Fibroblast of lung (primary cell): Measurements from ENCODE around the gene RNF19B. TPM values are rescaled to one million over a fixed set of nuclear protein-coding genes. Genes with fewer than 3 reads are reported as not detected.

Experiments used
- DNase-seq, 2 donors: peaks; one replicate each; pipeline versions ENCODE4 v3.0.0 to v3.0.0-alpha.2; 2010; ENCODE audit warnings: low read depth in 2 of 2
- H2AFZ ChIP-seq: 2 replicates; pipeline ENCODE4 v1.5.1; 2012; ENCODE audit warnings: low read length, control low read depth, inconsistent platforms
- H3K27ac ChIP-seq: 2 replicates; pipeline ENCODE4 v1.5.1; 2011; ENCODE audit warnings: low read length, control low read depth; ENCODE audit not compliant: insufficient read depth
- H3K27me3 ChIP-seq: 2 replicates; pipeline ENCODE4 v1.5.1; 2011; ENCODE audit warnings: mild to moderate bottlenecking, low read length; ENCODE audit not compliant: control insufficient read depth, insufficient read depth
- H3K36me3 ChIP-seq: 2 replicates; pipeline ENCODE4 v1.5.1; 2011; ENCODE audit warnings: low read length; ENCODE audit not compliant: control insufficient read depth, insufficient read depth
- H3K4me1 ChIP-seq: 2 replicates; pipeline ENCODE4 v1.5.1; 2011; ENCODE audit warnings: low read length; ENCODE audit not compliant: control insufficient read depth, insufficient read depth; ENCODE audit errors: extremely low read depth
- H3K4me2 ChIP-seq: 2 replicates; pipeline ENCODE4 v1.5.1; 2011; ENCODE audit warnings: low read length, control low read depth; ENCODE audit not compliant: insufficient read depth; ENCODE audit errors: extremely low read depth
- H3K4me3 ChIP-seq, 4 experiments: fragments of 200-600 bp in 1 of 4; sonication (generic) in 1 of 4; replicated peaks in 1 of 4; 2 replicates each; pipeline ENCODE4 v1.5.1; 2011 to 2016; ENCODE audit warnings: low read length in 4 of 4, low read depth in 3 of 4, mild to moderate bottlenecking in 3 of 4, control low read depth in 2 of 4, inconsistent platforms in 1 of 4, mixed read lengths in 1 of 4; ENCODE audit not compliant: insufficient read depth in 1 of 4; ENCODE audit errors: control extremely low read depth in 1 of 4
- H3K79me2 ChIP-seq: 2 replicates; pipeline ENCODE4 v1.5.1; 2012; ENCODE audit warnings: mild to moderate bottlenecking, low read length, inconsistent platforms; ENCODE audit not compliant: control insufficient read depth, insufficient read depth
- H3K9ac ChIP-seq: 2 replicates; pipeline ENCODE4 v1.5.1; 2011; ENCODE audit warnings: mild to moderate bottlenecking, low read length, control low read depth; ENCODE audit not compliant: insufficient read depth
- H3K9me3 ChIP-seq: 2 replicates; pipeline ENCODE4 v1.5.1; 2012; ENCODE audit warnings: low read depth, low read length; ENCODE audit not compliant: control insufficient read depth, insufficient read depth
- H4K20me1 ChIP-seq: 2 replicates; pipeline ENCODE4 v1.5.1; 2011; ENCODE audit warnings: low read length; ENCODE audit not compliant: control insufficient read depth, insufficient read depth; ENCODE audit errors: extremely low read depth
- CTCF ChIP-seq, 2 donors: IDR thresholded peaks in 1 of 2; conservative IDR thresholded peaks in 1 of 2; 1 replicate in 1 of 2; 2 replicates in 1 of 2; pipeline ENCODE4 v1.5.1; 2011 to 2012; ENCODE audit warnings: low read length in 2 of 2, control low read depth in 1 of 2, inconsistent platforms in 1 of 2, low read depth in 1 of 2, mild to moderate bottlenecking in 1 of 2
- EZH2 ChIP-seq: IDR thresholded peaks from 2 replicates; pipeline ENCODE4 v1.5.1; 2012; ENCODE audit warnings: low read length, control low read depth, mild to moderate bottlenecking; ENCODE audit errors: missing control alignments
- polyA plus RNA-seq, 2 donors: library from polyadenylated mRNA; depleted of rRNA in 1 of 2; stranded (reverse) in 1 of 2; unstranded in 1 of 2; fragments of >200 nt; gene quantifications; 2 replicates each; pipeline ENCODE4 v1.2.1, GENCODE V29; 2011 to 2012; ENCODE audit warnings: missing spikeins in 1 of 2
- total RNA-seq: library from RNA; depleted of rRNA; stranded (reverse); fragments of >200 nt; gene quantifications from 2 replicates; pipeline ENCODE4 v1.2.1, GENCODE V29; 2014

RNF19B gene
- total and polyA plus RNA-seq, 2 donors (not counting 1 experiment from before 2014, with no cell fraction given), result 10.1 to 15.4 TPM

DNA sequence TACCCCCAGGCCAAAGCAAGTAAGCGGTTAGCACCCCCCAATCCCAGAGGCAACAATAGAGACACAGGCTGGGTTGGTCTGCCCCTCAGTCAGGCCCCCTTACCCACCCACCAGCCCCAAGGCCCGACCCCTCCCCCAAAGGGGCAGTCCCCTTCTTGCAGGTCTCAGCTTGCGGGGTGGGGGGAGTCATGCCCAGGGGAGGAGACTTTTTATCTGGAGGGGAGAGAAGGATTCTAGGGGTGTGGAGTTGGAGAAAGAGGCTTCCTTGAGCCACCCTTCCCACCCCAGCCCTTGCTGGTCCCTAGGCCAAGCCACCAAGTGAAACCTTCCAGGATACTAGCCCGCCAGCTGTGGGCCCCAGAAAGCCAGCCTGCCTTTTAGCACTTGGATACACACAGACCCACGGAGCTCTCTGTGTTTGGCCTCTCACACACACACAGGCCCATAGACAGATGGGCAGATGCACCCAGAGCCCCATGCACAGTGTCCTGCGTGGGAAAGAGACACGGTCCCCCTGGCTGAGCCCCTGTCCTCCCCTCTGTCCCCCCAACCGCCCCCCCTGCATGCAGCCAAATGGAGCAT lies 70.5 kb downstream of the RNF19B start:
- no peak overlapping the region for H3K27ac ChIP-seq
- no peaks in the 10 kb centered on the region for H3K9me3 ChIP-seq
- no peak overlapping the region for H3K9ac ChIP-seq
- no peaks in the 10 kb centered on the region for H3K4me1 ChIP-seq
- no peak for TF ChIP-seq EZH2
- no peak for TF ChIP-seq CTCF (conservative IDR thresholded peaks at IDR 0.05 in 1 of 2, IDR thresholded peaks at IDR 0.05 in 1 of 2; ENCODE audit: low read depth in 1 of 2, low read length in 2 of 2)
- peaks cover 8% of the 10 kb centered on the region for H3K27me3 ChIP-seq
- no peaks in the 10 kb centered on the region for H3K79me2 ChIP-seq
- no peak overlapping the region for H3K4me2 ChIP-seq
- H3K36me3 ChIP-seq, result no peaks in the 10 kb centered on the region
- no peak overlapping the region for H2AFZ ChIP-seq
- no peak overlapping the region for H3K4me3 ChIP-seq
- no peak for DNase-seq
- no peaks in the 10 kb centered on the region for H4K20me1 ChIP-seq

GRCh38 chr1:32893198-32894018 lies 71.2 kb downstream of the RNF19B start:
- DNase-seq, result peak in 1 of 2 donors; percentile 37
- peaks cover 8% of the 10 kb centered on the region for H3K27me3 ChIP-seq
- H3K79me2 ChIP-seq, result no peaks in the 10 kb centered on the region
- no peak overlapping the region for H3K9ac ChIP-seq
- H3K9me3 ChIP-seq, result no peaks in the 10 kb centered on the region
- peak overlapping the region; percentile 52 for H3K4me2 ChIP-seq
- H3K27ac ChIP-seq, result no peak overlapping the region
- H2AFZ ChIP-seq, result no peak overlapping the region
- no peaks in the 10 kb centered on the region for H3K36me3 ChIP-seq
- peak overlapping the region in 2 of 4 experiments; percentile 28 to 52 for H3K4me3 ChIP-seq
- TF ChIP-seq CTCF (conservative IDR thresholded peaks at IDR 0.05 in 1 of 2, IDR thresholded peaks at IDR 0.05 in 1 of 2; ENCODE audit: low read depth in 1 of 2, low read length in 2 of 2), result no peak
- no peak for TF ChIP-seq EZH2
- H4K20me1 ChIP-seq, result no peaks in the 10 kb centered on the region
- no peaks in the 10 kb centered on the region for H3K4me1 ChIP-seq

GRCh38 chr1:32892368-32893197 lies 72.0 kb downstream of the RNF19B start:
- H3K4me3 ChIP-seq, result peak overlapping the region in 2 of 4 experiments; percentile 28 to 52
- H4K20me1 ChIP-seq, result no peaks in the 10 kb centered on the region
- no peaks in the 10 kb centered on the region for H3K9me3 ChIP-seq
- H3K27ac ChIP-seq, result no peak overlapping the region
- peak; percentile 22 to 36 for DNase-seq
- H3K9ac ChIP-seq, result no peak overlapping the region
- H3K27me3 ChIP-seq, result peaks cover 14% of the 10 kb centered on the region
- no peaks in the 10 kb centered on the region for H3K4me1 ChIP-seq
- H3K79me2 ChIP-seq, result no peaks in the 10 kb centered on the region
- H3K36me3 ChIP-seq, result no peaks in the 10 kb centered on the region
- no peak for TF ChIP-seq CTCF (conservative IDR thresholded peaks at IDR 0.05 in 1 of 2, IDR thresholded peaks at IDR 0.05 in 1 of 2; ENCODE audit: low read depth in 1 of 2, low read length in 2 of 2)
- TF ChIP-seq EZH2, result peak; percentile 83
- H2AFZ ChIP-seq, result no peak overlapping the region
- peak overlapping the region; percentile 28 for H3K4me2 ChIP-seq
